Testis (tissue), 3 donors: ENCODE results near the gene TMEM135. TPM values are rescaled to one million over a fixed set of nuclear protein-coding genes. Genes with fewer than 3 reads are reported as not detected.

Experiments used
- DNase-seq: peaks from one replicate; pipeline ENCODE4 v3.0.0-alpha.2; 2019
- H3K27ac ChIP-seq, 2 donors: fragments of 200-600 bp; sonication (generic); one replicate each; pipeline ENCODE4 v1.5.1; 2019
- H3K27me3 ChIP-seq: fragments of 200-600 bp; sonication (generic); one replicate; pipeline ENCODE4 v1.5.1; 2019
- H3K36me3 ChIP-seq: fragments of 200-600 bp; sonication (generic); one replicate; pipeline ENCODE4 v1.5.1; 2017; ENCODE audit warnings: low read depth; ENCODE audit errors: missing control alignments
- H3K4me1 ChIP-seq: fragments of 200-600 bp; sonication (generic); one replicate; pipeline ENCODE4 v1.5.1; 2019
- H3K4me3 ChIP-seq, 2 donors: fragments of 200-600 bp; sonication (generic); one replicate each; pipeline ENCODE4 v1.5.1; 2017 to 2019
- H3K9me3 ChIP-seq: fragments of 200-600 bp; sonication (generic); one replicate; pipeline ENCODE4 v1.5.1; 2017
- CTCF ChIP-seq, 3 experiments: fragments of 450-650 bp in 2 of 3; fragments of 200-600 bp in 1 of 3; sonication (generic) in 1 of 3; IDR thresholded peaks; one replicate each; pipeline ENCODE4 v1.5.1; 2016 to 2019; ENCODE audit warnings: antibody characterized with exemption in 3 of 3, mild to moderate bottlenecking in 2 of 3, moderate library complexity in 1 of 3
- POLR2A ChIP-seq: fragments of 450-650 bp; IDR thresholded peaks from one replicate; pipeline ENCODE4 v1.6.1; 2017; ENCODE audit warnings: antibody characterized with exemption, mild to moderate bottlenecking, moderate library complexity
- WGBS, 2 donors: methylation state at CpG; one replicate each; pipeline ENCODE4 v1.1.5; 2018; 5-methylcytosine and 5-hydroxymethylcytosine counted together
- intact Hi-C: fragments of 100-400 bp; cut with DNase I; formaldehyde crosslinking; loops from one replicate; pipeline ENCODE4 v1.15.1; 2023; ENCODE audit warnings: low total_unique reads
- polyA plus RNA-seq: library from polyadenylated mRNA; stranded (reverse); fragments of 350-450 nt; fragmentation: Illumina TruSeq; extraction: RNeasy Lipid Tissue Mini Kit (QIAGEN cat#74804); gene quantifications from one replicate; pipeline ENCODE4 v1.2.3, GENCODE V29; 2014; ENCODE audit warnings: low read depth, low replicate concordance; ENCODE audit not compliant: insufficient read depth
- total RNA-seq, 2 donors: library from RNA; depleted of rRNA; stranded (reverse); fragments of >200 nt; gene quantifications; one replicate each; pipeline ENCODE4 v1.2.3, GENCODE V29; 2016

The TMEM135 gene
- total and polyA plus RNA-seq, 3 donors from 2014 or later = 21.3 to 59.0 (median 42.1) TPM

DNA sequence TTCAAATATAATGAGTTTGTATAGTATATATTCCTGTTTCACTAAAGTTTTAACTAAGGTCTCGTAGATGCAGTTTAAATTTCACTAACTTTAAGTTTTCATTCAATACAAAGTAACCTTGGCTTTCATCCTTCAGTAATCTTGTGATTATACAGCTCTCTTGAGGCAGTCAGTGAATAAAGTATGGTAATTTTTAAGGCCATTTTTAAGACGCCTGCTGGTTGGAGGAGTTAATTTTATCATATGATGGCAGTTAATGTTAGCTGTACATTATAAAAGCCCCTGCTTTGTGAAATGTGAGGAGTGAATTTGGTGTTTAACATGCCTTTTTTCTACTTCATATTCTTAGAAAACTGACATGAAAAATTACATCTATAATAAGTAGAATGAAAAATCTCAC, 163.6 kb downstream of the TMEM135 start:
- Histone ChIP-seq H3K36me3 (no peaks in the 10 kb centered on the region), H3K9me3 (no peaks in the 10 kb centered on the region), H3K4me3 (no peak overlapping the region), H3K27ac (no peak overlapping the region), H3K27me3 (no peaks in the 10 kb centered on the region), H3K4me1 (no peaks in the 10 kb centered on the region)
- intact Hi-C loops = no loop called here
- no peak for TF ChIP-seq POLR2A
- no peak for TF ChIP-seq CTCF (IDR thresholded peaks at IDR 0.05)
- no peak for DNase-seq
- 76 to 77% methylated on average over 2 of the region's 2 CpGs for WGBS, 2 donors

DNA sequence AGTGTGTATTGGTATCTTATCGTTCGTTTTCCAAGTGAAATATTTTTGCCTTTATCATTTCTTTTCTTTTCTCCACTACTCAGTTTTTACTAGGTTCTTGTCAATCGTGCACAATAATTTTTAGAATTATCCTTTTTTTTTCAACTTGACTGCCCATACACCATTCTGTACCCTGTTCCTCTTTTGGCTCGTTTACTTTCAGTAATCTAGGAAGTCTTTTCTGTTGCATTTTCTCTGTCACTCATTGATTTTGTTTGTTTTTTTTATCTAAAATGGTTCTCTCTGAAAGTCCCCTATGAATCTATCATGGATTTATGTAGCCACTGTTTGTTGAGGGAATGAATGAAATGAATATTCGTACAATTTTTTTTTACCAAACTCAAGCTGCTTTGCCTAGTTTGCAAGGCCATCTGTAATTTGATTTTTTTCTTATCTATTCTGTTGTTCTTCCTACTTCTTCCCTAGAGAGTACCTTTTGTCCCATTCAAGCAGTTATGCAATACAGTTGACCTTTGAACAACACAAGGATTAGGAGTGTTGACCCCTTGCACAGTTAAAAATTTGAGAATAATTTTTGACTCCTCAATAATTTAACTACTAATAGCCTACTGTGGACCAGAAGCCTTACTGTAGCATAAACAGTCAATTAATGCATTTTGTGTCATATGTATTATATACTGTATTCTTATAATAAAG, 166.3 kb downstream of the TMEM135 start:
- Histone ChIP-seq H3K4me1 (no peaks in the 10 kb centered on the region), H3K4me3 (no peak overlapping the region), H3K36me3 (no peaks in the 10 kb centered on the region), H3K27me3 (no peaks in the 10 kb centered on the region), H3K9me3 (no peaks in the 10 kb centered on the region), H3K27ac (no peak overlapping the region)
- no peak for DNase-seq
- no peak for TF ChIP-seq CTCF (IDR thresholded peaks at IDR 0.05)
- TF ChIP-seq POLR2A = no peak
- 69 to 76% methylated on average over 5 of the region's 5 CpGs for WGBS, 2 donors
- intact Hi-C loops = no loop called here

DNA sequence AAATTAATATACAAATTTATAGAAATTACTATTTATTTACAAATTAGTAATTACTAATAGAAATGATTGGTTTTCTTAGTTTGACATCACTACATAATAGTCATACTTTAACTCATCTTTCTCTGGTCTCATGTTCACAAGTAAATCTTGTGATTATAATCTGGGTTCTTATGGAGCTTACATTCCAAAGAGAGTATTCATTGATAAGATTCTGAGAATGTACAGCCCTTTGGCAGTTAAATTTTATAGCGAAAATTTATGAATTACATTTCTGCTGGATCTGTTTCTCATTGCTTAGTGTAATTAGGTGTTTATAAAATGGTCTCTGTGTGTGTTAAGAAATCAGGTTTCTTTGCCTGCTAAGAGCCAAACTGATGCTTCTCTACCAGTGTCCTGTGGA, 175.2 kb downstream of the TMEM135 start:
- H3K4me1 ChIP-seq = no peaks in the 10 kb centered on the region
- no peak overlapping the region for H3K27ac ChIP-seq
- no peaks in the 10 kb centered on the region for H3K36me3 ChIP-seq
- H3K4me3 ChIP-seq = no peak overlapping the region
- H3K9me3 ChIP-seq = no peaks in the 10 kb centered on the region
- DNase-seq = no peak
- 84 to 96% methylated on average over 1 of the region's 1 CpG for WGBS, 2 donors
- TF ChIP-seq CTCF (IDR thresholded peaks at IDR 0.05) (no peak), POLR2A (no peak)
- no peaks in the 10 kb centered on the region for H3K27me3 ChIP-seq
- intact Hi-C loops = no loop called here

DNA sequence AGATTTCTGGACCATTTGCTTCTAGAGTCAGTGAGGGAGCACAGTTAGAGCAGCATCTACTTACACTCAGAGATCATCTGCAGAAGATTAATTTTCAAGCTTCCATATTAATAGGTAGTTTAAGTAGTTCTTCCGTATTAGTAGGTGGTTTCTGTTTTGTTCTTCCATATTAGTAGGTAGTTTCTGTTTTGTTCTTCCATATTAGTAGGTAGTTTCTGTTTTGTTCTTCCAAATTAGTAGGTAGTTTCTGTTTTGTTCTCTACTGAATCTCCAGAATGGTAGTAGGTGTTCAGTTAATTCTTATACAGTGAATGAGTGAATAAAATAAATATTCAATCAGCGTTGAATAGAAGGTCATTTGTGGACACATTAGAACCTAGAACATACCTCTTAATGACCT, 175.7 kb downstream of the TMEM135 start:
- Histone ChIP-seq H3K36me3 (no peaks in the 10 kb centered on the region), H3K9me3 (no peaks in the 10 kb centered on the region), H3K27me3 (no peaks in the 10 kb centered on the region), H3K4me1 (no peaks in the 10 kb centered on the region), H3K4me3 (no peak overlapping the region), H3K27ac (no peak overlapping the region)
- intact Hi-C loops = no loop called here
- 92 to 93% methylated on average over 2 of the region's 2 CpGs for WGBS, 2 donors
- no peak for TF ChIP-seq POLR2A
- no peak for TF ChIP-seq CTCF (IDR thresholded peaks at IDR 0.05)
- no peak for DNase-seq

DNA sequence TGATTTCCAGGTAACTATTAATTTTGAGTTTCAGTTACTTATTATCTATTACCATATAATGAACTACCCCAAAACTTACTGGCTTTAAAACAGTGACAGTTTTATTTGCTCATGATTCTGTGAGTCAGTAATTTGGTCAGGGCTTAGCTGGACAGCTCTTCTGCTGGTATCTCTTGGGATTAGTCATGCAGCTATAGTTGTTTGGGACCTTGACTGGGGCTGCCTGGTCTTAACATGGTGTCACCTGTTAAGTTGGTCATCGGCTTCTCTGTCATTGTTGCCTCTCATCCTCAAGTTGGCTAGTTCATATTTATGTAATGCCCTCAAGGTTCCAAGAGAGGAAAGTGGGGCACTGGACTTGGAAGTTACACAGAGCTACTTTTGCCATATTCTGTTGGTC, 177.5 kb downstream of the TMEM135 start:
- intact Hi-C loops = no loop called here
- Histone ChIP-seq H3K27me3 (no peaks in the 10 kb centered on the region), H3K27ac (no peak overlapping the region), H3K4me1 (no peaks in the 10 kb centered on the region), H3K9me3 (no peaks in the 10 kb centered on the region), H3K36me3 (no peaks in the 10 kb centered on the region), H3K4me3 (no peak overlapping the region)
- no peak for DNase-seq
- 83 to 100% methylated on average over 1 of the region's 1 CpG for WGBS, 2 donors
- TF ChIP-seq POLR2A = no peak
- TF ChIP-seq CTCF (IDR thresholded peaks at IDR 0.05) = no peak
